SK-N-MC (cell line): ENCODE measurements around the gene ERICH6.

ENCODE experiments used
- EZH2 ChIP-seq: fragments of 200-600 bp; sonication (generic); IDR thresholded peaks from one replicate; pipeline ENCODE4 v1.6.1; 2017; ENCODE audit warnings: antibody characterized with exemption
- POLR2AphosphoS5 ChIP-seq: IDR thresholded peaks from 2 replicates; pipeline ENCODE4 v1.6.1; 2012; ENCODE audit warnings: mild to moderate bottlenecking, low read depth, low read length, borderline replicate concordance

- TF ChIP-seq POLR2AphosphoS5: no peak
- TF ChIP-seq EZH2: no peak
Measured at GRCh38 chr3:150640256-150640655, 63.5 kb downstream of the ERICH6 start.
